ENCODE data around the gene TJP3.
"Not testable (repeated sequence)": the region's sequence is repeated elsewhere in the genome, so short reads cannot be mapped to it uniquely, and the experiment has no call there.

The TJP3 gene

GRCh38 chr19:3753631-3754410 lies 45.6 kb downstream of the TJP3 start:
- peaks cover 7% of the 10 kb centered on the region for H3K36me3 Mint-ChIP-seq
- peaks cover 18% of the 10 kb centered on the region for H3K4me1 Mint-ChIP-seq (ENCODE audit: low read depth)
- no peak overlapping the region for H3K4me3 Mint-ChIP-seq
- H3K27me3 Mint-ChIP-seq = no peaks in the 10 kb centered on the region
- no peaks in the 10 kb centered on the region for H3K9me3 Mint-ChIP-seq (ENCODE audit: low read depth)
- no peak overlapping the region for H3K27ac Mint-ChIP-seq

- not testable (repeated sequence) for H3K9me3 Mint-ChIP-seq (ENCODE audit: low read depth); H3K36me3 Mint-ChIP-seq; H3K4me3 Mint-ChIP-seq; H3K27ac Mint-ChIP-seq; H3K27me3 Mint-ChIP-seq
- peaks cover 42% of the 10 kb centered on the region for H3K4me1 Mint-ChIP-seq (ENCODE audit: low read depth)
Measured at GRCh38 chr19:3757705-3758104, 49.5 kb downstream of the TJP3 start.

- not testable (repeated sequence) for H3K27me3 Mint-ChIP-seq; H3K36me3 Mint-ChIP-seq; H3K9me3 Mint-ChIP-seq (ENCODE audit: low read depth); H3K27ac Mint-ChIP-seq
- Mint-ChIP-seq H3K4me3 (peak overlapping the region; percentile 27), H3K4me1 (ENCODE audit: low read depth) (peaks cover 48% of the 10 kb centered on the region)
Measured at GRCh38 chr19:3758297-3758696, 50.1 kb downstream of the TJP3 start.

GRCh38 chr19:3759482-3760254 lies 51.5 kb downstream of the TJP3 start:
- no peaks in the 10 kb centered on the region for H3K27me3 Mint-ChIP-seq
- peaks cover 3% of the 10 kb centered on the region for H3K36me3 Mint-ChIP-seq
- H3K27ac Mint-ChIP-seq = no peak overlapping the region
- H3K4me1 Mint-ChIP-seq (ENCODE audit: low read depth) = peaks cover 48% of the 10 kb centered on the region
- H3K9me3 Mint-ChIP-seq (ENCODE audit: low read depth) = no peaks in the 10 kb centered on the region
- H3K4me3 Mint-ChIP-seq = peak overlapping the region; percentile 98

- peak overlapping the region; percentile 98 for H3K4me3 Mint-ChIP-seq
- H3K27ac Mint-ChIP-seq = peak overlapping the region; percentile 96
- H3K36me3 Mint-ChIP-seq = peaks cover 3% of the 10 kb centered on the region
- H3K4me1 Mint-ChIP-seq (ENCODE audit: low read depth) = peaks cover 39% of the 10 kb centered on the region
- H3K27me3 Mint-ChIP-seq = no peaks in the 10 kb centered on the region
- H3K9me3 Mint-ChIP-seq (ENCODE audit: low read depth) = no peaks in the 10 kb centered on the region
Measured at GRCh38 chr19:3760871-3761361, 52.7 kb downstream of the TJP3 start.

GRCh38 chr19:3761382-3762129 lies 53.4 kb downstream of the TJP3 start, which contains the start of gene APBA3:
Gene APBA3, minus strand, starts transcription at chr19:3761692. Its CDS starts 1,428 bp downstream, at chr19:3760264.
- Mint-ChIP-seq H3K4me3 (peak within 1 kb of the TSS; percentile 98), H3K36me3 (peaks cover 3% of the 10 kb centered on the region), H3K27me3 (no peaks in the 10 kb centered on the region), H3K27ac (peak within 1 kb of the TSS; percentile 99), H3K4me1 (ENCODE audit: low read depth) (peaks cover 40% of the 10 kb centered on the region), H3K9me3 (ENCODE audit: low read depth) (no peaks in the 10 kb centered on the region)

- Mint-ChIP-seq H3K4me1 (ENCODE audit: low read depth) (peaks cover 38% of the 10 kb centered on the region), H3K27ac (peak overlapping the region; percentile 99), H3K36me3 (peaks cover 3% of the 10 kb centered on the region), H3K27me3 (no peaks in the 10 kb centered on the region), H3K9me3 (ENCODE audit: low read depth) (no peaks in the 10 kb centered on the region), H3K4me3 (peak overlapping the region; percentile 98)
Measured at GRCh38 chr19:3762130-3762473, 53.9 kb downstream of the TJP3 start.

- H3K36me3 Mint-ChIP-seq = peaks cover 3% of the 10 kb centered on the region
- H3K27ac Mint-ChIP-seq = peak within 1 kb of the TSS; percentile 99
- H3K4me3 Mint-ChIP-seq = peak within 1 kb of the TSS; percentile 98
- H3K9me3 Mint-ChIP-seq (ENCODE audit: low read depth) = no peaks in the 10 kb centered on the region
- H3K27me3 Mint-ChIP-seq = no peaks in the 10 kb centered on the region
- peaks cover 38% of the 10 kb centered on the region for H3K4me1 Mint-ChIP-seq (ENCODE audit: low read depth)
Measured at GRCh38 chr19:3762501-3763459, 54.6 kb downstream of the TJP3 start, which contains the start of gene MRPL54. Gene MRPL54, plus strand, starts transcription at chr19:3762682. Its CDS starts 19 bp downstream, at chr19:3762701.

GRCh38 chr19:3765121-3765520 lies 56.9 kb downstream of the TJP3 start:
- H3K36me3 Mint-ChIP-seq = peaks cover 3% of the 10 kb centered on the region
- no peak overlapping the region for H3K27ac Mint-ChIP-seq
- no peak overlapping the region for H3K4me3 Mint-ChIP-seq
- no peaks in the 10 kb centered on the region for H3K9me3 Mint-ChIP-seq (ENCODE audit: low read depth)
- H3K27me3 Mint-ChIP-seq = no peaks in the 10 kb centered on the region
- peaks cover 27% of the 10 kb centered on the region for H3K4me1 Mint-ChIP-seq (ENCODE audit: low read depth)

GRCh38 chr19:3765757-3766156 lies 57.6 kb downstream of the TJP3 start:
- H3K4me1 Mint-ChIP-seq (ENCODE audit: low read depth) = peaks cover 25% of the 10 kb centered on the region
- H3K9me3 Mint-ChIP-seq (ENCODE audit: low read depth); H3K4me3 Mint-ChIP-seq; H3K36me3 Mint-ChIP-seq; H3K27ac Mint-ChIP-seq; H3K27me3 Mint-ChIP-seq: not testable (repeated sequence)

- Mint-ChIP-seq H3K9me3 (ENCODE audit: low read depth) (no peaks in the 10 kb centered on the region), H3K27me3 (no peaks in the 10 kb centered on the region), H3K4me1 (ENCODE audit: low read depth) (peaks cover 18% of the 10 kb centered on the region), H3K36me3 (peaks cover 3% of the 10 kb centered on the region), H3K27ac (peak overlapping the region; percentile 58), H3K4me3 (peak overlapping the region; percentile 38)
Measured at GRCh38 chr19:3766520-3766919, 58.3 kb downstream of the TJP3 start.

- no peaks in the 10 kb centered on the region for H3K9me3 Mint-ChIP-seq (ENCODE audit: low read depth)
- H3K27me3 Mint-ChIP-seq = no peaks in the 10 kb centered on the region
- peaks cover 3% of the 10 kb centered on the region for H3K36me3 Mint-ChIP-seq
Measured at GRCh38 chr19:3767050-3767449, 58.9 kb downstream of the TJP3 start.

GRCh38 chr19:3768015-3768747 lies 60.0 kb downstream of the TJP3 start:
- Mint-ChIP-seq H3K36me3 (no peaks in the 10 kb centered on the region), H3K4me1 (ENCODE audit: low read depth) (peaks cover 8% of the 10 kb centered on the region), H3K4me3 (no peak overlapping the region), H3K27me3 (no peaks in the 10 kb centered on the region), H3K9me3 (ENCODE audit: low read depth) (no peaks in the 10 kb centered on the region), H3K27ac (no peak overlapping the region)

More at GRCh38 chr19:3767050-3767449, 58.9 kb downstream of the TJP3 start:
- Mint-ChIP-seq H3K27ac (no peak overlapping the region), H3K4me1 (ENCODE audit: low read depth) (peaks cover 13% of the 10 kb centered on the region), H3K4me3 (no peak overlapping the region)

Data from activated naive CD8-positive, alpha-beta T cell (primary cell).